Measurements from ENCODE around the gene CAMKK1.

GRCh38 chr17:3826191-3826590, 66.7 kb downstream of the CAMKK1 start:
- TF ChIP-seq, protein P1, sequence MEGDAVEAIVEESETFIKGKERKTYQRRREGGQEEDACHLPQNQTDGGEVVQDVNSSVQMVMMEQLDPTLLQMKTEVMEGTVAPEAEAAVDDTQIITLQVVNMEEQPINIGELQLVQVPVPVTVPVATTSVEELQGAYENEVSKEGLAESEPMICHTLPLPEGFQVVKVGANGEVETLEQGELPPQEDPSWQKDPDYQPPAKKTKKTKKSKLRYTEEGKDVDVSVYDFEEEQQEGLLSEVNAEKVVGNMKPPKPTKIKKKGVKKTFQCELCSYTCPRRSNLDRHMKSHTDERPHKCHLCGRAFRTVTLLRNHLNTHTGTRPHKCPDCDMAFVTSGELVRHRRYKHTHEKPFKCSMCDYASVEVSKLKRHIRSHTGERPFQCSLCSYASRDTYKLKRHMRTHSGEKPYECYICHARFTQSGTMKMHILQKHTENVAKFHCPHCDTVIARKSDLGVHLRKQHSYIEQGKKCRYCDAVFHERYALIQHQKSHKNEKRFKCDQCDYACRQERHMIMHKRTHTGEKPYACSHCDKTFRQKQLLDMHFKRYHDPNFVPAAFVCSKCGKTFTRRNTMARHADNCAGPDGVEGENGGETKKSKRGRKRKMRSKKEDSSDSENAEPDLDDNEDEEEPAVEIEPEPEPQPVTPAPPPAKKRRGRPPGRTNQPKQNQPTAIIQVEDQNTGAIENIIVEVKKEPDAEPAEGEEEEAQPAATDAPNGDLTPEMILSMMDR (IDR thresholded peaks at IDR 0.05), result no peak
- TF ChIP-seq POLR2A (IDR thresholded peaks at IDR 0.05), result no peak
